ENCODE measurements around the gene PRRC2B. TPM values are rescaled to one million over a fixed set of nuclear protein-coding genes. Genes with fewer than 3 reads are reported as not detected.

Gene PRRC2B
- total RNA-seq, 1 experiment from 2014 or later: 170 TPM

DNA sequence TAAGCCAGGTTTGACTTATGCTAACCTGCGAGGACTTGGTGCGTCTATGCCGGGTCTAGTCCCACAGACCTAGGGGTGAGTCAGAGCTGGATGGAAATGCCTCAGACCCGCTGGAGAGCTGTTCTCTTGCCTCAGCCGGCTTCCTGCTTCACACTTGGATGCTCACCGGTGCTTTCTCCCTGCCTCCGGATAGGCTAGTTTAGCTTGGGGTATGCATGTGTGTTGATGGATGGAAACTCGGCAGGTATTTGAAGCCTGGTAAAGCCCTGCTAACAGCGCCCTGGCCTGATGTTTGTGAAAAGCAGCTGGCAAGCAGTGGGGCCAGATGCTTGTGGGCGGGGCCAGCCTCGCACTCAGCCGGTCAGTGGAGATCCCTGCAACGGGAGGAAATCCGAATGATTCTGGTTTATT, 29.3 kb downstream of the PRRC2B start:
- POLR2A ChIA-PET: no interaction called here
- RAD21 ChIA-PET (ENCODE audit: low non-redundant PET in 1 of 2, low total read pairs in 2 of 2, uncharacterized antibody in 2 of 2, unreplicated experiment in 2 of 2): no interaction called here
- intact Hi-C loops (cut with micrococcal nuclease): no loop called here
- no peak for DNase-seq (ENCODE audit: low read depth, low spot score)
- peaks cover 100% of the 10 kb centered on the region for H3K79me2 ChIP-seq (ENCODE audit: insufficient read depth, low read length)
- ATAC-seq: no peak
- CTCF ChIA-PET: no interaction called here
- H4K20me1 ChIP-seq (ENCODE audit: insufficient read depth): peaks cover 19% of the 10 kb centered on the region
- no peaks in the 10 kb centered on the region for H3K27me3 ChIP-seq (ENCODE audit: insufficient read depth, low read length)
- H3K27ac ChIP-seq (ENCODE audit: low read depth, low read length): no peak overlapping the region
- no peaks in the 10 kb centered on the region for H3K9me3 ChIP-seq (ENCODE audit: control insufficient read depth in 1 of 2, insufficient read depth in 1 of 2, low read depth in 1 of 2, low read length in 2 of 2)
- H3K4me2 ChIP-seq (ENCODE audit: low read length): no peak overlapping the region
- no peaks in the 10 kb centered on the region for H3K9me2 ChIP-seq (ENCODE audit: insufficient read depth)
- BruUV-seq (replicated peaks): no TSS peak
- no peak overlapping the region for H3K4me3 ChIP-seq (replicated peaks in 1 of 2; ENCODE audit: low read depth in 1 of 2, low read length in 2 of 2)
- no peak overlapping the region for H2AFZ ChIP-seq (ENCODE audit: low read depth, low read length, poor library complexity, severe bottlenecking)
- H3K4me1 ChIP-seq (ENCODE audit: control insufficient read depth in 1 of 2, insufficient read depth in 2 of 2, low read length in 2 of 2): peaks cover 6 to 31% of the 10 kb centered on the region in 2 experiments; a peak in 3 of 4 replicates
- no peak overlapping the region for H3K9ac ChIP-seq (ENCODE audit: low read length)
- no peak for TF ChIP-seq SP1 (IDR thresholded peaks at IDR 0.05; ENCODE audit: low read depth)
- no peak for TF ChIP-seq SRF (IDR thresholded peaks at IDR 0.05; ENCODE audit: low read depth)
- TF ChIP-seq JUND (IDR thresholded peaks at IDR 0.05): no peak
- TF ChIP-seq ZFX (IDR thresholded peaks at IDR 0.05): no peak
- no peak for TF ChIP-seq EGR1 (IDR thresholded peaks at IDR 0.05; ENCODE audit: low read depth)
- no peak for TF ChIP-seq ELF1 (IDR thresholded peaks at IDR 0.05; ENCODE audit: borderline replicate concordance, low read depth)
- no peak for TF ChIP-seq MAX (IDR thresholded peaks at IDR 0.05)
- no peak for TF ChIP-seq ATF3 (IDR thresholded peaks at IDR 0.05)
- TF ChIP-seq FOSL1 (IDR thresholded peaks at IDR 0.05; ENCODE audit: low read depth): no peak
- TF ChIP-seq SIN3A (IDR thresholded peaks at IDR 0.05; ENCODE audit: low read depth): no peak
- H3K36me3 ChIP-seq (ENCODE audit: control insufficient read depth in 1 of 2, insufficient read depth in 2 of 2, low read length in 2 of 2): peaks cover 3 to 14% of the 10 kb centered on the region in 2 experiments; a peak in 1 of 4 replicates

DNA sequence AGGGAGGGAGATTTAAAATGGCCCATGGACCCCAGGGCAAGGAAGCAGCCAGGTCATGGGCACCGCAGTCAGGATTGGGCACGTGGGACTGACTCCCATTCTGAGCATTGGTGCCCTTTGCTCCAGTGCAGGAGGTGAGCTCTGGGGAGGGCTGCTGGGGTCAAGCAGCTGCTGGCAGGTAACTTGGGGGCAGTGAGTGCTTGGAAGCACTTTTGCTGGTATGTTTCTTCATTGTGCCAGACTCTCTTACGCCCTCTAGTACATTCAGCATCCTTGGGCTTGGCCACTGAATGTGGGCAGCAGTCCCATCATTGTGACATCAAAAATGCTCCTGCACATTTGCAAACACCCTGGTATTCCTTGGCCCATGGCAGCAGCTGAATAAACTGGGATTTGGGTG, 32.7 kb downstream of the PRRC2B start:
- H3K27me3 ChIP-seq (ENCODE audit: insufficient read depth, low read length): no peaks in the 10 kb centered on the region
- CTCF ChIA-PET: no interaction called here
- ATAC-seq (0 out of 2 replicates have a peak, but pooled peaks have one; percentile 14), DNase-seq (ENCODE audit: low read depth, low spot score) (no peak)
- H3K9me3 ChIP-seq (ENCODE audit: control insufficient read depth in 1 of 2, insufficient read depth in 1 of 2, low read depth in 1 of 2, low read length in 2 of 2): no peaks in the 10 kb centered on the region
- H3K79me2 ChIP-seq (ENCODE audit: insufficient read depth, low read length): peaks cover 94% of the 10 kb centered on the region
- H3K4me1 ChIP-seq (ENCODE audit: control insufficient read depth in 1 of 2, insufficient read depth in 2 of 2, low read length in 2 of 2): peaks cover 6 to 14% of the 10 kb centered on the region in 2 experiments; a peak in 3 of 4 replicates
- no peak overlapping the region for H3K9ac ChIP-seq (ENCODE audit: low read length)
- BruUV-seq (replicated peaks): no TSS peak
- peaks cover 6 to 20% of the 10 kb centered on the region in 2 experiments; a peak in 3 of 4 replicates for H3K36me3 ChIP-seq (ENCODE audit: control insufficient read depth in 1 of 2, insufficient read depth in 2 of 2, low read length in 2 of 2)
- no peak overlapping the region for H3K4me2 ChIP-seq (ENCODE audit: low read length)
- peaks cover 18% of the 10 kb centered on the region; the same call in 1 of the 2 replicates for H4K20me1 ChIP-seq (ENCODE audit: insufficient read depth)
- no peak overlapping the region for H2AFZ ChIP-seq (ENCODE audit: low read depth, low read length, poor library complexity, severe bottlenecking)
- no peak overlapping the region for H3K4me3 ChIP-seq (replicated peaks in 1 of 2; ENCODE audit: low read depth in 1 of 2, low read length in 2 of 2)
- intact Hi-C loops (cut with micrococcal nuclease): no loop called here
- no peaks in the 10 kb centered on the region for H3K9me2 ChIP-seq (ENCODE audit: insufficient read depth)
- POLR2A ChIA-PET: no interaction called here
- TF ChIP-seq TCF7L2 (IDR thresholded peaks at IDR 0.05; ENCODE audit: borderline replicate concordance, extremely low read depth, insufficient read depth, insufficient read length): no peak
- TF ChIP-seq ELF1 (IDR thresholded peaks at IDR 0.05; ENCODE audit: borderline replicate concordance, low read depth): no peak
- TF ChIP-seq EZH2phosphoT487 (IDR thresholded peaks at IDR 0.05; ENCODE audit: borderline replicate concordance): no peak
- no peak for TF ChIP-seq ZFX (IDR thresholded peaks at IDR 0.05)
- TF ChIP-seq EZH2 (IDR thresholded peaks at IDR 0.05): no peak
- TF ChIP-seq FOSL1 (IDR thresholded peaks at IDR 0.05; ENCODE audit: low read depth): no peak
- no peak for TF ChIP-seq POLR2A (IDR thresholded peaks at IDR 0.05; ENCODE audit: borderline replicate concordance, extremely low read depth, insufficient read depth, insufficient read length)
- TF ChIP-seq EGR1 (IDR thresholded peaks at IDR 0.05; ENCODE audit: low read depth): no peak
- TF ChIP-seq SIN3A (IDR thresholded peaks at IDR 0.05; ENCODE audit: low read depth): no peak
- no peak for TF ChIP-seq YY1 (IDR thresholded peaks at IDR 0.05; ENCODE audit: extremely low read depth, insufficient replicate concordance, low read depth, low read length)
- no peak for TF ChIP-seq CEBPB (IDR thresholded peaks at IDR 0.05; ENCODE audit: low read depth)
- no peak for TF ChIP-seq REST (IDR thresholded peaks at IDR 0.05; ENCODE audit: low read depth)
- no peak for TF ChIP-seq JUND (IDR thresholded peaks at IDR 0.05)
- TF ChIP-seq RAD21 (IDR thresholded peaks at IDR 0.05; ENCODE audit: low read depth): no peak
- no peak for TF ChIP-seq SP1 (IDR thresholded peaks at IDR 0.05; ENCODE audit: low read depth)
- no peak for TF ChIP-seq ATF3 (IDR thresholded peaks at IDR 0.05)
- RAD21 ChIA-PET (ENCODE audit: low non-redundant PET in 1 of 2, low total read pairs in 2 of 2, uncharacterized antibody in 2 of 2, unreplicated experiment in 2 of 2): no interaction called here
- no peak overlapping the region for H3K27ac ChIP-seq (ENCODE audit: low read depth, low read length)

Data from HCT116 (cell line).